ENCODE measurements around the gene TAS2R40. TPM values are rescaled to one million over a fixed set of nuclear protein-coding genes. Genes with fewer than 3 reads are reported as not detected.

Gene TAS2R40
- total RNA-seq, result not detected in 2 replicates

GRCh38 chr7:143221737-143222136, at the start of gene TAS2R40:
TSS of gene TAS2R40 (plus strand) at chr7:143222037. CDS start at chr7:143222079, 42 bp downstream.

DNA sequence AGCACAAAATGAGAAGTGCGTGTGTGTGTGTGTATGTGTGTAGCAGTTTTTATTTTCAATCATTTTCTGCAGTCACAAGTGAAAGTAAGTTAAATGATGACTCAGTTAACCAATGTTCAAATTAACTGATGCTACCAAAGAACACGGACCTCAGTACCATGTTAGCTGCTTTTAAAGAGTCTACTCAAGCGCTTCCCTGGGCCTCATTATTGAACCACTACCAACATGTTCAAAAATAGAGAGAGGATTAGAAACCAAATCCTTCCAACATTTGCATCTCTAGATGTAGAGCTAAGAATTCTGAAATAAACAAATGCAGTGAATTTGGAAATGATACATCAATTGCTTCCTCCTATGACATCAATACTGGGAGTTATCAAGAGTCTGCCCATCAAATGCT, 38.8 kb upstream of the TAS2R40 start, which contains the start of gene TAS2R39:
Gene TAS2R39, plus strand, starts transcription at position 396 of the 400 bp plus-strand sequence. Its CDS starts 0 bp downstream, at position 396.

DNA sequence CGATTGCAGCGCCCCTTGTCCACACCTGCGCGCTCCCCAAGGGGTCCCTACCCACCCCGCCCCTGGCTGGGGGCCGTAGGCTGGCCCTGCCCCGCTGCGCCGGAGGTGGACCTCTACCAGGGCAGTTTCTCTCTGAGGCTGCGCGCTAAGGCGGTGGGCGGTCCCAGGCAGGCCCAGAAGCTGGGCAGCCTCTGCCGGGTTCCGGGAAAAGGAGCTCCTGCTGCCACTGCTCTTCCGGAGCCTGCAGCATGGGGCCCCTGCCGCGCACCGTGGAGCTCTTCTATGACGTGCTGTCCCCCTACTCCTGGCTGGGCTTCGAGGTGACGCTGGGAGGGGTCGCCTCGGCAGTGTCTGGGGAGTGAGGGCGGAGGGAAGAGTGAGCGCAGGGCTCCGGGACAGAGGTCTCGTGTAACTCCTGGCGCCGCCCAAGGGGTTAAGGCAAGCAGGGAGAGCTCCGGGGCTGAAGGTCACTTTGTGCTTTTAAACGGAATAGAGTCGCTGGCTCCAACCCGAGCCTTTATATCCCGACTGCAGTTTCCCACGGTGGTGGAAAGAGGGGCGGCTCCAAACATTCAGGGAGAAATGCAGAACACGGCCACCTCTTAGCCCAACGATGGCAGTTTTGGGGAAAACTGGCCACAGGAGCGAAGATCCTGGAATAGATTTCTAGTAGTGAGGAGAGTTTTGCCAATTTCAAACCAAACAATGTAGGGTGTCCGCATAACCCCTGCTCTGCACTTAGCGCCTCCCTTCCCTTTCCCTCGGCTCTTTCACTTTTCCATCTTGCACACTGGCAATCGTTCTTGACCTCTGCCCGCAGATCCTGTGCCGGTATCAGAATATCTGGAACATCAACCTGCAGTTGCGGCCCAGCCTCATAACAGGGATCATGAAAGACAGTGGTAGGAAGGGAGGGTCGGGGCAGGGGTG, 41.7 kb downstream of the TAS2R40 start, which contains the start of gene GSTK1:
Gene GSTK1, plus strand, starts transcription at position 176 of the 930 bp plus-strand sequence. Its CDS starts 73 bp downstream, at position 249.

Small RNA genes within 50 kb of the gene (small RNA-seq; reads per million reads assigned to genes)
- not detected for gene AC073342.3

Other genes starting within 250 kb of the TAS2R40 start
- gene OR9A2, start 194.9 kb upstream of the TAS2R40 start, total RNA-seq, result not detected in 2 replicates
- gene OR6V1, start 169.7 kb upstream of the TAS2R40 start, total RNA-seq, result not detected in 2 replicates
- gene PIP, start 90.0 kb upstream of the TAS2R40 start, total RNA-seq, result not detected in 2 replicates
- gene TAS2R39, start 38.6 kb upstream of the TAS2R40 start, total RNA-seq, result not detected in 2 replicates
- 93.0 and 96.8 TPM in 2 replicates for gene GSTK1, start 41.4 kb downstream of the TAS2R40 start, total RNA-seq
- not detected in 2 replicates for gene TMEM139, start 62.9 kb downstream of the TAS2R40 start, total RNA-seq
- 8.1 and 9.6 TPM in 2 replicates for gene CASP2, start 66.3 kb downstream of the TAS2R40 start, total RNA-seq
- under 0.01 TPM in 1 of 2 replicates, not detected in the other for gene CLCN1, start 94.1 kb downstream of the TAS2R40 start, total RNA-seq
- 1.3 and 1.8 TPM in 2 replicates for gene FAM131B, start 140.7 kb downstream of the TAS2R40 start, total RNA-seq
- gene ZYX, start 159.3 kb downstream of the TAS2R40 start, total RNA-seq, result 75.5 and 93.1 TPM in 2 replicates
- not detected in 2 replicates for gene EPHA1, start 186.8 kb downstream of the TAS2R40 start, total RNA-seq
- gene TAS2R60, start 221.4 kb downstream of the TAS2R40 start, total RNA-seq, result not detected in 2 replicates

All from hair follicle dermal papilla cell (primary cell).